ENCODE data around the gene TMCC1. TPM values are rescaled to one million over a fixed set of nuclear protein-coding genes. Genes with fewer than 3 reads are reported as not detected.
"Not testable (repeated sequence)": the region's sequence is repeated elsewhere in the genome, so short reads cannot be mapped to it uniquely, and the experiment has no call there.

Gene TMCC1
- total RNA-seq, 1 experiment from 2014 or later = 7.9 TPM

DNA sequence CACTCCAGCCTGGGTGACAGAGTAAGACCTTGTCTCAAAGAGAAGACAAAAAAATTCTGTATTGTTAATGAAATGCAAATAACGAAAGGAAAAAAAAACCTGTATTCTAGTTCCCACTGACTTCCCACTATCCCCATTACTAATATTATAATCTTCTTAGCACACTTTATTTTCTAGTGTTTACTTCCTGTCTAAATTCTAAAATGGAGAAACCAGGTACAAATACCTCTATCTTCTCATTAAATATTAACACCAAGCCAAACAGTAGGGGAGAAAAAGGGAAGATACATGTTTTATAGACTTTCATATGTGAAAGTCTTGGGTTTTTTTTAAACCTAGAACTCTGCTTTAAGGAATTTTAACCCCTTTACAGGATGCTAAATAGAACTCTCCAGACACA lies 231.7 kb downstream of the TMCC1 start:
- Histone ChIP-seq H3K4me1 (replicated peaks) (peaks cover 44% of the 10 kb centered on the region), H3K27ac (no peak overlapping the region)
- DNase-seq (ENCODE audit: low read depth in 1 of 2, low spot score in 2 of 2) = no peak

DNA sequence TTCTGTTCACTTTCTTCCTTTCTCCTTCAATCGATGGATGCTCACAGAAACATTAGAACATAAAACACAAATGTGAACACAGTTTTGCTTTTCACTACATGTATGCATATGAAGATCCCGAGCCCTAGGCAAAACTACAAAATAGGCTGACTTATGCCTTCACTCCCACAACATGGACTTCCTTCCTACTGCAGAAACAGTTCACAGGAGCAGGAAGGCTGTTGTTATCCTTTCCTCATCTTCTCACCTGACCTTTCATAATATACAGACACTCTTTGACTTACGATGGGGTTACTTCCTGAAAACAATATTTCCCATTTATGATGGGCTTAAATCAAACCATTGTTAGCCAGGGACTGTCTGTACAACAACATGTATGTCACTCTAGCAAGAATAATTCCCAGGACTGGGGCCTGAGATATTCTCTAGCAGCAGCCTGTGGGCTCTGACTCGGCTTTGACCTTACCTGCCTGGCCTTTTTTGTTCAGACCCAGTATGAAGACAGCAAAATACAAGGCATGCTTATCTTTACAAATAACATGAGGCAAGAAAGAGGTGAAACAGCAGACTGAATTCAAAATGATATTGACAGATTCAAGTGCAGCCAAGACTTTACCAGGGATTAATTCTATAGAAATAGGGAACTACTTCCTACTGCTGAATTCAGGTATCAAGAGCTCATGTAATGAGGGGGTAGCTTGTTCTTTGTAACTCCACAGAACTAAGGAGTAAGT lies 235.2 kb downstream of the TMCC1 start:
- DNase-seq (ENCODE audit: low read depth in 1 of 2, low spot score in 2 of 2) = no peak
- Histone ChIP-seq H3K4me1 (replicated peaks) (peaks cover 28% of the 10 kb centered on the region), H3K9me3 (replicated peaks) (no peaks in the 10 kb centered on the region), H3K4me3 (no peak overlapping the region), H3K36me3 (no peaks in the 10 kb centered on the region), H3K27me3 (replicated peaks) (no peaks in the 10 kb centered on the region), H3K27ac (peak overlapping the region; percentile 21; the same call in 1 of the 2 replicates)

More for the DNA sequence above, 231.7 kb downstream of the TMCC1 start:
- H3K27me3 ChIP-seq (replicated peaks) = no peaks in the 10 kb centered on the region
- H3K4me3 ChIP-seq = no peak overlapping the region
- H3K9me3 ChIP-seq (replicated peaks) = no peaks in the 10 kb centered on the region
- H3K36me3 ChIP-seq = no peaks in the 10 kb centered on the region

DNA sequence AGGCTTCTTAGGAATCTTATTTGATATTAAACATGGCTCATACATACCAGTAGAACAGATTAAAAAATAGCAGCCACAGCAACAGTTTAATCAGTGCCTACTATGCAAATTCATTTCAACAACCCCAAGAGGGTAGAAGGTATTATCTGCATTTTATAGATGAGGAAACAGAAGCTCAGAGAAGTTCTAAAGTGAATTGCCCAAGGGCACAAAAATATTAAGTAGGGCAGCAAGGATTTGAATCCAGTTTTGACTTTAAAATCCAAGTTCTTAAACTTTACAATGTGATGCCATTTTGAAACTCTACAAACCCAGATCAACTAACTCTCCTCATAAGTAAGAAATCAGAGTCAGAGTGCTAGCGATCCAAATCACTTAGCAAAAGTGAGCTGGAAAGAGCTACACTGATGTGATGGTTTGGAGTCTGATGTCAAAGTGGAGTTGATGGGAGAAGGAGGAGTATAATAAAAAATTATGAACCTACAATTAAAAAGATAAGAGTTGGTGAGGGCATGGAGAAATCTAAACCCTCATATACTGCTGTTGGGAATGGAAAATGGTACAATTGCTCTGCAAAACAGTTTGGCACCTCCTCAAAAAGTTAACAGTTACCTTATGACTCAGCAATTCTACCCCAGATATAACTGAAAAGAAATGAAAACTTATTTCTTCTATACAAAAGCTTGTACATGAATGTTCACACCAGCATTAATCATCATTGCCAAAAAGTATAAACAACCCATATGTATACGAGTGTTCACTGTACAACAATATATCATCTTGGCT lies 236.1 kb downstream of the TMCC1 start:
- H3K9me3 ChIP-seq (replicated peaks) = no peaks in the 10 kb centered on the region
- no peaks in the 10 kb centered on the region for H3K36me3 ChIP-seq
- H3K27ac ChIP-seq = peak overlapping the region; percentile 21; the same call in 1 of the 2 replicates
- H3K27me3 ChIP-seq (replicated peaks) = no peaks in the 10 kb centered on the region
- H3K4me3 ChIP-seq = no peak overlapping the region
- no peak for DNase-seq (ENCODE audit: low read depth in 1 of 2, low spot score in 2 of 2)
- H3K4me1 ChIP-seq (replicated peaks) = peaks cover 25% of the 10 kb centered on the region

DNA sequence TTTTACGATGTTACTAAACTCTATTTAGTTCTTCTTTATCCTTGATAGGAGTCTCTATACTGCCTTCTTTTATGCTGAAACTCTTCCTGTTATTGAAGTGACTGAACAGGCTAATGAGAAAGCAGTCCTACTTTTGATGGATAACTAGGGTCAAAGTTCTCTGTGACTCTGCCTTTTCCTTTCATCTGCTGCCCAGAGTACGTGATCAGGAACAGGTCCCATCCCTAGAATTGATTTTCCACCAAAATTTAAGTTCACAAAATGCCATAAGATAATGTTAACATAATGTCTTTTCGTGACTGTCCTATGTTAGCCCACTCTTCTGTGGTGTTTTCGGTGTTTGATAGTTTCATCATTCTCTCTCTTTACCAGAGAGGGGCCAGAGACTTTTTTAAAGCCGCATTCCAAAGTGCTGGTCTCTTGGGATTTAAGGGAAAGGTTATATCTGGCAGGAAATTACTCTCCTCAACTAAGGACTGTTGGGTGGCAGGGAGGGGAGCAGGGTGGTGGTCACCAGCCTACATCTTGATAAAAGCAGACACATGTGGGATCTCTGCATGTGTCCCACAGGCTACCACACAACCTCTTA lies 236.8 kb downstream of the TMCC1 start:
- Histone ChIP-seq H3K4me3 (no peak overlapping the region), H3K4me1 (replicated peaks) (peaks cover 31% of the 10 kb centered on the region), H3K27ac (peak overlapping the region; percentile 21; the same call in 1 of the 2 replicates), H3K27me3 (replicated peaks) (no peaks in the 10 kb centered on the region), H3K36me3 (no peaks in the 10 kb centered on the region), H3K9me3 (replicated peaks) (no peaks in the 10 kb centered on the region)
- DNase-seq (ENCODE audit: low read depth in 1 of 2, low spot score in 2 of 2) = no peak

DNA sequence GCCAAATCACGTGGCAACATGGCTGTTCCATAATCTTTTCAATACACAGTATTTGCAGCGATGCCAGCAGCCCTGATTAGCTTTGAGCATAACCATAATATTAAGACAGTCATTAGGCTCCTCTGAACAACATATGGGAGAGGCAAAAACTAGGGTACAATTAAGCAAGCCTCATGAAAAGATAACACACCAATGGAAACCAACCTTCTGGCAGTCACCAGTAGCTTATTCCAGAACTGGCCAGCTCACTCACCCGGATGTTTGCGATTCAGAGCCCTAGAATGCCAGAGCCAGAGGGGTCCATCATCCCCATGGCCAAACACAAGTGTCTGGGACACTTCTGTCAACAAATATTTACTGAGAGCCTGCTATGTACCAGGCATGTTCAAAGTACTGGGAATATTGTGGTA lies 238.2 kb downstream of the TMCC1 start:
- H3K27me3 ChIP-seq (replicated peaks) = no peaks in the 10 kb centered on the region
- peaks cover 45% of the 10 kb centered on the region for H3K4me1 ChIP-seq (replicated peaks)
- no peak overlapping the region for H3K27ac ChIP-seq
- H3K4me3 ChIP-seq = no peak overlapping the region
- no peak for DNase-seq (ENCODE audit: low read depth in 1 of 2, low spot score in 2 of 2)
- H3K9me3 ChIP-seq (replicated peaks) = no peaks in the 10 kb centered on the region
- H3K36me3 ChIP-seq = no peaks in the 10 kb centered on the region

DNA sequence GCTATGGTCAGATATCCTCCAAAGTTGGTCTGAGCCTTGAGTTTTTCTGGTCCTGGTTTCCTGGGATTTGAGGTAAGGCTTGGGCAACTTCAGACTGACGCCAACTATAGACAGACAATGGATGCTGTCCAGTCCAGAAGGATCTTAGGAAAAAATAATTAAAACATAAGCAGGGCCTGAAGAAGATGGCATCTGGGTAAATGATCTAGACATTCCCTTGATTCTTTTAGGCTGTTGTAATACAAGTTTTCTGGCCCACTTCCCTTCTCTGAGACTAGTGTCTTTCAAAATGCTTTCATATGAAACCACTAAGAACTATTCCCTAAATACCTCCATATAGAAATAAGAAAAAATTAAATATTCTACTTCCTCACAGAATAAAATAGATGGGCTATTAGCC lies 239.4 kb downstream of the TMCC1 start:
- Histone ChIP-seq H3K4me3 (no peak overlapping the region), H3K4me1 (replicated peaks) (peaks cover 48% of the 10 kb centered on the region), H3K9me3 (replicated peaks) (no peaks in the 10 kb centered on the region), H3K36me3 (no peaks in the 10 kb centered on the region), H3K27me3 (replicated peaks) (no peaks in the 10 kb centered on the region), H3K27ac (peak overlapping the region; percentile 17; the same call in 1 of the 2 replicates)
- DNase-seq (ENCODE audit: low read depth in 1 of 2, low spot score in 2 of 2) = no peak

DNA sequence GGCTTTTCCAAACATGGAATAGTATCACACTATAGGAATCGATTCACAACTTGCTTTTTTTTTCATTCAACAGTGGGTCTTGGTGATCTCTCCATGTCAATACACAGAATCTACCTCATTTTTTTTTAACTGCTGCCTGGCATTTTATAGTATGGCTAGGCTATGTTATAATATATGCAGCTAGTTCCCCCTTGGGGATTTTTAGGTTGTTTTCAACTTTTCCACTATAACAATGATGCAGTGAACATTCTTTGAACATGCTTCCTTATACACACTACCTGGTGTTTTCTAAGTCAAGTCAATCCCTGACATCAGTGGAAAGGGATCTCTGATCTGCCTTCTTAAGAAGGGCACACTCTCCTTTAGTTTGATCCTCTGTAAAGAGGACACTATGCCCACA lies 240.5 kb downstream of the TMCC1 start:
- H3K27me3 ChIP-seq (replicated peaks) = no peaks in the 10 kb centered on the region
- H3K4me3 ChIP-seq = no peak overlapping the region
- H3K9me3 ChIP-seq (replicated peaks) = no peaks in the 10 kb centered on the region
- no peak overlapping the region; the same call in 1 of the 2 replicates for H3K27ac ChIP-seq
- H3K36me3 ChIP-seq = no peaks in the 10 kb centered on the region
- DNase-seq (ENCODE audit: low read depth in 1 of 2, low spot score in 2 of 2) = no peak
- H3K4me1 ChIP-seq (replicated peaks) = peaks cover 46% of the 10 kb centered on the region

DNA sequence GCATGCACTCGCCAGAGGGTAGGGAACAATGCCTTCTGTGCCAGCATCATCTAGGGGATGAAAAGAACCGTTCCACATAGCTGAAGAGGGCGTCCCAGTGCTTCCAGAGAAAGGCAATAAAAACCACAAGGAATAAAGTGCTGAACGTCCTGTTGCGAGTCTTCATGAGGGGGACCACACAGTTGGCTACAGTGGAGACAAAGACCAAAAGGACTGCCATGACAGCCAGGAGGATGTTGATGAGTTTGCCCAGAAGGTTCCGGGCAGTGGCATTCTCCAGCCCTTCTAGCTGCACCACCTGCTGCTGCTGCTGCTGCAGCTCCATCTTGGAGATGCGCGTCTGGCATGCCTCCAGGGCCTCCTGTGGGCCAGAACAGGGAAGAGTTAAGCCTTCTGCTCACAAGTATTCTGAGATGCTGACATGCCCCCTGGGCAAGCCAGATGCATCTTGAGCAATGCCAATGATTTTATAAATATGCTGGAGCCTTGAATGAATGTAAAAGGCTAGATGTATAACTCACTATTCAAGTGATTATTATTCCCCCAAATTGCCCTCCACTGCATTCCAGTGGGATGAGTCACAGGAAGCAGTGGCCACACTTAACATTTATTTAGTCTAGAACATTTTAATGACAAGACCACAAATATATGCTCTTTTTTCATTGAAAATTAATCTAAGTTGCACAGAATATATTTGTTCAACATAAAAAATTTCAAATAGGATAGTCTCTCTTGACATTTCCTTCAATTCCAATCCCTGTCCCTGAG lies 241.9 kb downstream of the TMCC1 start:
- H3K36me3 ChIP-seq = no peaks in the 10 kb centered on the region
- no peak overlapping the region for H3K4me3 ChIP-seq
- no peaks in the 10 kb centered on the region for H3K27me3 ChIP-seq (replicated peaks)
- peak overlapping the region; percentile 60 for H3K27ac ChIP-seq
- peak; percentile 87 to 91 for DNase-seq (ENCODE audit: low read depth in 1 of 2, low spot score in 2 of 2)
- H3K9me3 ChIP-seq (replicated peaks) = no peaks in the 10 kb centered on the region
- peaks cover 32% of the 10 kb centered on the region for H3K4me1 ChIP-seq (replicated peaks)

DNA sequence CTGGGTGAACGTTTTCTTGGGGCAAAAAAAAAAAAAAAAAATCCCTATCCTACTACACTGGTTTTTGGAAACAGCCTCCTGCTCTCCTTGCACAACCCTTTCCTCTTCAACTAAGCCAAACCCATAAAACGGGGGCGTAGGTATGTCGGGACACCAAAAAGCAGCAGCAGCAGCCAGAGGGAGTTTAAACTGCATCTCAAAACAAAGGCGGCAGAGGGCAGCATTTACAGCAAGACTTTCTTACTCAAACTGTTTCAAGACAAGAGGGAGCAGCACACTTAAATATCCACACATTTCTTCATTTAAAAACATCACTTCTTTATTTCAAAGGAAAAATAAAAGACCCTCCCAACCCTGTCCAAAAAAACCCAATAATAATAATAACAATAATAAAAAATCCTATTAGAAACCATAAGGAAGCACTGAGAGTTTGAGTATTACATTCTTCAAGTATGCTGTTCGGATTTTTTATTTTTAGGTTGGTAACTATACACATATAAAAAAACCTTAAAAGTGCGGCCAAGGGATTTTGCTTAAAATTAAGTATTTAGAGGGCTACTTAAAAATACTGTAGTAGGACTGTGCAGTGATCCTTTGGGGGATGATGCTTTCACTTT lies 243.1 kb downstream of the TMCC1 start:
- peaks cover 31% of the 10 kb centered on the region for H3K4me1 ChIP-seq (replicated peaks)
- H3K36me3 ChIP-seq = no peaks in the 10 kb centered on the region
- H3K9me3 ChIP-seq (replicated peaks) = no peaks in the 10 kb centered on the region
- H3K4me3 ChIP-seq = no peak overlapping the region
- peak overlapping the region; percentile 60; the same call in 1 of the 2 replicates for H3K27ac ChIP-seq
- H3K27me3 ChIP-seq (replicated peaks) = no peaks in the 10 kb centered on the region
- DNase-seq (ENCODE audit: low read depth in 1 of 2, low spot score in 2 of 2) = peak; percentile 59 to 62

DNA sequence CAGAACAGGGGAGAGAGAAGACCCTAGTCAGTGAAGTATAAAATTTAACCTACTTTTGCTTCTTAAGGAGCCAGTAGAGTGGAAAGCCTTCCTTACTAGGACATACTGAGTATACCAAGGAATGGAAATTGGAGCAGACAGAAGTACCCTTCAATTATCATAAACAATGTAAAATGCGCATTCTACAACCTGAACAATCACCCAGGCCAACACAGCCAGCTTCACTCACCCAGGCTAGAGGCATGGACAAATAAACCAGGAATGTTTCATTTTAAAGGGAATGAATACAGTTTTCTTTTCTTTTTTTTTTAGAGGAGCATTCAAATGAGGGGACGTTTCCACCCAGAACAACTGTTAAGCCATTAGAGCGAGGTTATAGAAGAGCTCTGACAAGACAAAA lies 245.1 kb downstream of the TMCC1 start:
- peaks cover 28% of the 10 kb centered on the region for H3K4me1 ChIP-seq (replicated peaks)
- no peak for DNase-seq (ENCODE audit: low read depth in 1 of 2, low spot score in 2 of 2)
- H3K9me3 ChIP-seq (replicated peaks) = no peaks in the 10 kb centered on the region
- H3K4me3 ChIP-seq = no peak overlapping the region
- H3K27ac ChIP-seq = no peak overlapping the region
- no peaks in the 10 kb centered on the region for H3K27me3 ChIP-seq (replicated peaks)
- H3K36me3 ChIP-seq = no peaks in the 10 kb centered on the region

DNA sequence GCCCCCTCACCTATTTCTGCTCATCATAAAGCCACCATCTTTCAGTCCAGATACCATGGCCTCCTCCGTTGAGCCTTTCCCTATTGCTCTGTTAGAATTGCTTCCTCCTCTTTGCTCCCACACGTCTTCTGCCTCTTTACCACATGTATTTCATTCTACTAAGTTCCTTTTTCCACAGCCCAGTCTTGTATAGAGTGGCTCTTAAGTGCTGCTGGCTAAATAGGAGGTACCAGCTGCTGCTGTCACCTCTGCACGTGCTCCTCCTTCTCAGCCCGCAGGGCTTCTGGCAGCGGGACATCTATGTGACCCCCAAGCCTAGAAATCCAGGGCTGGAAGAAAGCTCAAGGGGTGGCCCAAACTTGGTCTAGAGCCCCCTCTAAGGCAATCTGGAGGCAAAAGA lies 248.2 kb downstream of the TMCC1 start:
- no peaks in the 10 kb centered on the region for H3K27me3 ChIP-seq (replicated peaks)
- H3K9me3 ChIP-seq (replicated peaks) = no peaks in the 10 kb centered on the region
- peaks cover 3% of the 10 kb centered on the region for H3K4me1 ChIP-seq (replicated peaks)
- H3K27ac ChIP-seq = no peak overlapping the region
- no peak for DNase-seq (ENCODE audit: low read depth in 1 of 2, low spot score in 2 of 2)
- H3K36me3 ChIP-seq = no peaks in the 10 kb centered on the region
- H3K4me3 ChIP-seq = no peak overlapping the region

DNA sequence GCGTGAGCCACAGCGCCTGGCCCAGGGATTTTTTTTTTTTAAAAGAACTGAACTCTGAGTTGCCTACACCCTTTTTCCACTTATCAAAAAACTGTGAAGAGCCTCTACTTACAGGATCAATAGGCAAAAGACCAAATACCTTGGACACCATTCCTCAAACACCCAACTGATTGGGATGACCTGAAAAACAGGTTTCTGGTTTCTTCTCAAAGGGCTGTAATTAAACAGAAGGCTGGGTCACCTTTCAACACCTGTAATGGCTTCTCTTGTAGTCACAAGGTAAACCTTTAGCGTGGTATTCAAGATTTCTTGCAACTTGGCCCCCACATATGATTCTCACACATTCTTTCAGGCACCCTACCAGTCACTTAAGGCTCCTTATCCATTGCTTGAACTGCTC lies 248.7 kb downstream of the TMCC1 start:
- H3K36me3 ChIP-seq = no peaks in the 10 kb centered on the region
- H3K27ac ChIP-seq = no peak overlapping the region
- no peaks in the 10 kb centered on the region for H3K27me3 ChIP-seq (replicated peaks)
- H3K4me3 ChIP-seq = no peak overlapping the region
- no peaks in the 10 kb centered on the region for H3K4me1 ChIP-seq (replicated peaks)
- no peaks in the 10 kb centered on the region for H3K9me3 ChIP-seq (replicated peaks)
- DNase-seq (ENCODE audit: low read depth in 1 of 2, low spot score in 2 of 2) = no peak

DNA sequence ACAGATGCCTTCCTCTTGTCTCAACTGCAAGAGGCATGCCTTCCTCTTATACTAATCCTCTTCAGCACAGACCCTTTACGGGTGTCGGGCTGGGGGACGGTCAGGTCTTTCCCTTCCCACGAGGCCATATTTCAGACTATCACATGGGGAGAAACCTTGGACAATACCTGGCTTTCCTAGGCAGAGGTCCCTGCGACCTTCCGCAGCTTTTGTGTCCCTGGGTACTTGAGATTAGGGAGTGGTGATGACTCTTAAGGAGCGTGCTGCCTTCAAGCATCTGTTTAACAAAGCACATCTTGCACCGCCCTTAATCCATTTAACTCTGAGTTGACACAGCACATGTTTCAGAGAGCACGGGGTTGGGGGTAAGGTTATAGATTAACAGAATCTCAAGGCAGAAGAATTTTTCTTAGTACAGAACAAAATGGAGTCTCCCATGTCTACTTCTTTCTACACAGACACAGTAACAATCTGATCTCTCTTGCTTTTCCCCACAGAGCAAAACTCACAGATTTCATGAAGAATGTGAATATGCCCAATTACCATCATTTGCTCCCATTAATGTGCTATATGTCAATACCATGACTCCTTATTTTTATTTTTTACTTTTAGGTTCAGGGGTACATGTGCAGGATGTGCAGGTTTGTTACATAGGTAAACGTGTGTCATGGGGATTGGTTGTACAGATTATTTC lies 251.8 kb downstream of the TMCC1 start:
- H3K4me3 ChIP-seq; H3K36me3 ChIP-seq; H3K27me3 ChIP-seq (replicated peaks); H3K27ac ChIP-seq; DNase-seq (ENCODE audit: low read depth in 1 of 2, low spot score in 2 of 2); H3K4me1 ChIP-seq (replicated peaks); H3K9me3 ChIP-seq (replicated peaks): not testable (repeated sequence)

Data from SJSA1 (cell line).